NCI-H128 (cell line): Measurements from ENCODE around the gene COMMD3.
"Not testable (repeated sequence)": the region's sequence is repeated elsewhere in the genome, so short reads cannot be mapped to it uniquely, and the experiment has no call there.

Experiments used
- DNase-seq: peaks from one replicate; lab custom pipeline; 2025; ENCODE audit not compliant: unreplicated experiment; lab: John Stamatoyannopoulos, UW

COMMD3 gene

GRCh38 chr10:22316286-22317075 is at the start of gene COMMD3:
Gene COMMD3 (plus strand): TSS chr10:22316388. CDS start chr10:22316418, 30 bp downstream.
- peak; percentile 54 for DNase-seq

GRCh38 chr10:22268503-22268902 is 47.7 kb upstream of the COMMD3 start:
- no peak for DNase-seq

- no peak for DNase-seq
Observed at GRCh38 chr10:22271786-22272185, 44.4 kb upstream of the COMMD3 start.

- DNase-seq, result no peak
Observed at GRCh38 chr10:22278441-22278782, 37.8 kb upstream of the COMMD3 start.

- DNase-seq, result no peak
Observed at GRCh38 chr10:22280078-22280477, 36.1 kb upstream of the COMMD3 start.

GRCh38 chr10:22285130-22285529 is 31.1 kb upstream of the COMMD3 start:
- no peak for DNase-seq

- no peak for DNase-seq
Observed at GRCh38 chr10:22293747-22294404, 22.3 kb upstream of the COMMD3 start.

GRCh38 chr10:22294694-22295093 is 21.5 kb upstream of the COMMD3 start:
- DNase-seq, result no peak

GRCh38 chr10:22301193-22301592 is 15.0 kb upstream of the COMMD3 start:
- DNase-seq, result no peak

- DNase-seq, result no peak
Observed at GRCh38 chr10:22303461-22303860, 12.7 kb upstream of the COMMD3 start.

- no peak for DNase-seq
Observed at GRCh38 chr10:22305721-22306120, 10.5 kb upstream of the COMMD3 start.

- DNase-seq, result no peak
Observed at GRCh38 chr10:22308390-22308789, 7.8 kb upstream of the COMMD3 start.

GRCh38 chr10:22309180-22310000 is 6.8 kb upstream of the COMMD3 start:
- DNase-seq, result no peak

GRCh38 chr10:22310012-22310411 is 6.2 kb upstream of the COMMD3 start:
- not testable (repeated sequence) for DNase-seq

- DNase-seq, result no peak
Observed at GRCh38 chr10:22310928-22311327, 5.3 kb upstream of the COMMD3 start.

- DNase-seq, result no peak
Observed at GRCh38 chr10:22314852-22315251, 1.3 kb upstream of the COMMD3 start.

- peak; percentile 25 for DNase-seq
Observed at GRCh38 chr10:22315455-22316285, 518 bp upstream of the COMMD3 start.

GRCh38 chr10:22317076-22317370 is 835 bp downstream of the COMMD3 start:
- no peak for DNase-seq

- no peak for DNase-seq
Observed at GRCh38 chr10:22317771-22318565, 1.8 kb downstream of the COMMD3 start.

GRCh38 chr10:22318772-22319171 is 2.6 kb downstream of the COMMD3 start:
- no peak for DNase-seq
